ENCODE measurements around the gene DYNLRB2. TPM values are rescaled to one million over a fixed set of nuclear protein-coding genes. Genes with fewer than 3 reads are reported as not detected.
A peak's percentile ranks its signal among the peaks of the same experiment; 100 is the strongest.

Gene DYNLRB2
- total and polyA plus RNA-seq, 9 donors, result 0.32 to 1.0 (median 0.50) TPM

DNA sequence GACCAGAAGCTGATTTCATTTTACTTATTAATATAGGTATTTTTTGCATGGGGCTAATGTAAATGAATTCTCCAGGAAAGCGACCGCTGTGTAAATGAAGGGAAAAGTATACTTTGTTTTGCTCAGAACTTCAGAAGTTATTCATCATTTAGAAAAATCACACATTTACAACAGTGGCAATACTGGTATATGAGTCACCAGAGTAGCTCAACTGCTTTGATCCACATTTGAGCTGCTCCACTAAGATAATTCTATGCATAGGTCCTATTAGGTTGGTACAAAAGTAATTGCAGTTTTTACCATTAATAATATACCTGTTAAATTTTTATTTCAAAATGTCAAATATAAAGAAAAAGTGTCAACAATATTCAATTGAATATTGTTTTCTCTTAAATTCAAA lies 22.9 kb upstream of the DYNLRB2 start:
- H3K27me3 ChIP-seq (ENCODE audit: control insufficient read depth, insufficient read depth, low read length), result no peaks in the 10 kb centered on the region
- no CpG with 5 or more reads among the region's 2 CpGs for WGBS (ENCODE audit: insufficient coverage)
- no peaks in the 10 kb centered on the region for H3K36me3 ChIP-seq (ENCODE audit: control insufficient read depth, insufficient read depth, low read length)
- H3K4me1 ChIP-seq (ENCODE audit: control insufficient read depth, insufficient read depth, low read length), result no peaks in the 10 kb centered on the region
- no peak for DNase-seq
- H3K4me3 ChIP-seq (ENCODE audit: low read length), result no peak overlapping the region
- no peak overlapping the region for H3K27ac ChIP-seq (ENCODE audit: low read length)
- H3K9me3 ChIP-seq (replicated peaks; ENCODE audit: control insufficient read depth, low read depth, low read length), result no peaks in the 10 kb centered on the region

- Histone ChIP-seq H3K27ac (ENCODE audit: low read length) (no peak overlapping the region), H3K27me3 (ENCODE audit: control insufficient read depth, insufficient read depth, low read length) (no peaks in the 10 kb centered on the region), H3K9me3 (replicated peaks; ENCODE audit: control insufficient read depth, low read depth, low read length) (no peaks in the 10 kb centered on the region), H3K36me3 (ENCODE audit: control insufficient read depth, insufficient read depth, low read length) (no peaks in the 10 kb centered on the region), H3K4me1 (ENCODE audit: control insufficient read depth, insufficient read depth, low read length) (no peaks in the 10 kb centered on the region), H3K4me3 (ENCODE audit: low read length) (no peak overlapping the region)
- 37% methylated on average over 3 of the region's 7 CpGs for WGBS (ENCODE audit: insufficient coverage)
- no peak for DNase-seq
These were observed 22.4 kb upstream of the DYNLRB2 start for GRCh38 chr16:80518436-80518835.

- DNase-seq, result no peak
- H3K4me3 ChIP-seq (ENCODE audit: low read length), result no peak overlapping the region
- 48% methylated on average over 2 of the region's 3 CpGs for WGBS (ENCODE audit: insufficient coverage)
- H3K4me1 ChIP-seq (ENCODE audit: control insufficient read depth, insufficient read depth, low read length), result no peaks in the 10 kb centered on the region
- H3K36me3 ChIP-seq (ENCODE audit: control insufficient read depth, insufficient read depth, low read length), result no peaks in the 10 kb centered on the region
- H3K9me3 ChIP-seq (replicated peaks; ENCODE audit: control insufficient read depth, low read depth, low read length), result no peaks in the 10 kb centered on the region
- no peaks in the 10 kb centered on the region for H3K27me3 ChIP-seq (ENCODE audit: control insufficient read depth, insufficient read depth, low read length)
- no peak overlapping the region for H3K27ac ChIP-seq (ENCODE audit: low read length)
These were observed 21.6 kb upstream of the DYNLRB2 start for GRCh38 chr16:80519189-80519588.

DNA sequence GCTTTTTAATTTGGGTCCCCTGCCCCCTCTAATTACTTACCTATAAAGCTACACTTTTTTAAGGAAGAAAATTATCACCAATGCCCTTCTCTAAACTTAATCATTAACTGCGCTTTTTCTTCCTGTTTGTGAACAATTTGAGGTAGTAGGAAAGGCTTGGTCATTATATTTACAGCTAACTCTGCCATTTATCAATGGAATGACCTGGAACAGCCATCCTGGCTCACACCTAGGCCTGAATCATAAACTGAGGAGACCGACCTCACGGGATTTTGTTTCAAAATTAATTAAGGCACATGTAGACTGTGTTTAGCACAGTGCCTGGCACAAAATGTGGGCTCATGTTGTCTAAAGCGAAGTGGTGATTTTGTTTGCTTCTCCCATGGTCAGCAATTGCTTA lies 15.4 kb upstream of the DYNLRB2 start:
- no peaks in the 10 kb centered on the region for H3K4me1 ChIP-seq (ENCODE audit: control insufficient read depth, insufficient read depth, low read length)
- H3K27ac ChIP-seq (ENCODE audit: low read length), result no peak overlapping the region
- H3K9me3 ChIP-seq (replicated peaks; ENCODE audit: control insufficient read depth, low read depth, low read length), result no peaks in the 10 kb centered on the region
- no peaks in the 10 kb centered on the region for H3K36me3 ChIP-seq (ENCODE audit: control insufficient read depth, insufficient read depth, low read length)
- no CpG with 5 or more reads among the region's 4 CpGs for WGBS (ENCODE audit: insufficient coverage)
- no peak for DNase-seq
- H3K27me3 ChIP-seq (ENCODE audit: control insufficient read depth, insufficient read depth, low read length), result peaks cover 2% of the 10 kb centered on the region
- H3K4me3 ChIP-seq (ENCODE audit: low read length), result no peak overlapping the region

GRCh38 chr16:80526418-80527061 lies 14.3 kb upstream of the DYNLRB2 start:
- WGBS (ENCODE audit: insufficient coverage), result 67% methylated on average over 1 of the region's 6 CpGs

DNA sequence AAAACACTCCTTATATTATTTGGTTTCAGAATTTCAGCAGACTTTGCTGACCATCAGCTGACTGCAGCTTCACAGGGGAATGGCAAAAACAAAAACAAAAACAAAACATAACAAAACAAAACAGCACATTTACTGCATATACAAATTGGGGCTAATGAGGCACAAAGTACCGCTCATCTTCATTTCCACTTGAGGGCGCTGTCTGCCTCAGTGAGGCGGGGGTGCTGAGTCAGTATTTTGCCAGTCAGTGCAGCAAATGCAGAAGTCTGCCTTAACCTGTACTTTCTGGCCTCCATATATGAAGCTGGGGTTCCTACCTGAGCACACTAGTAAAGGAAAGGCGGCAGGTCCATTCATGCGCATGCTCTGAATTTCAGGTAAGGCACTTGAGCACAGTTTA lies 13.5 kb upstream of the DYNLRB2 start:
- Histone ChIP-seq H3K9me3 (replicated peaks; ENCODE audit: control insufficient read depth, low read depth, low read length) (no peaks in the 10 kb centered on the region), H3K4me3 (ENCODE audit: low read length) (no peak overlapping the region), H3K36me3 (ENCODE audit: control insufficient read depth, insufficient read depth, low read length) (no peaks in the 10 kb centered on the region), H3K27ac (ENCODE audit: low read length) (no peak overlapping the region), H3K4me1 (ENCODE audit: control insufficient read depth, insufficient read depth, low read length) (no peaks in the 10 kb centered on the region), H3K27me3 (ENCODE audit: control insufficient read depth, insufficient read depth, low read length) (peaks cover 2% of the 10 kb centered on the region)
- DNase-seq, result no peak
- WGBS (ENCODE audit: insufficient coverage), result 56% methylated on average over 2 of the region's 5 CpGs

More at GRCh38 chr16:80526418-80527061, 14.3 kb upstream of the DYNLRB2 start:
- H3K4me3 ChIP-seq (ENCODE audit: low read length), result no peak overlapping the region
- no peaks in the 10 kb centered on the region for H3K4me1 ChIP-seq (ENCODE audit: control insufficient read depth, insufficient read depth, low read length)
- no peak overlapping the region for H3K27ac ChIP-seq (ENCODE audit: low read length)
- no peaks in the 10 kb centered on the region for H3K36me3 ChIP-seq (ENCODE audit: control insufficient read depth, insufficient read depth, low read length)
- DNase-seq, result peak; percentile 71
- H3K27me3 ChIP-seq (ENCODE audit: control insufficient read depth, insufficient read depth, low read length), result peaks cover 2% of the 10 kb centered on the region
- H3K9me3 ChIP-seq (replicated peaks; ENCODE audit: control insufficient read depth, low read depth, low read length), result no peaks in the 10 kb centered on the region

GRCh38 chr16:80530479-80530878 lies 10.3 kb upstream of the DYNLRB2 start:
- Histone ChIP-seq H3K4me3 (ENCODE audit: low read length) (no peak overlapping the region), H3K4me1 (ENCODE audit: control insufficient read depth, insufficient read depth, low read length) (no peaks in the 10 kb centered on the region), H3K27me3 (ENCODE audit: control insufficient read depth, insufficient read depth, low read length) (peaks cover 8% of the 10 kb centered on the region), H3K27ac (ENCODE audit: low read length) (no peak overlapping the region), H3K36me3 (ENCODE audit: control insufficient read depth, insufficient read depth, low read length) (no peaks in the 10 kb centered on the region), H3K9me3 (replicated peaks; ENCODE audit: control insufficient read depth, low read depth, low read length) (no peaks in the 10 kb centered on the region)
- WGBS (ENCODE audit: insufficient coverage), result no CpG with 5 or more reads among the region's 4 CpGs
- no peak for DNase-seq

GRCh38 chr16:80536238-80536637 lies 4.6 kb upstream of the DYNLRB2 start:
- Histone ChIP-seq H3K4me1 (ENCODE audit: control insufficient read depth, insufficient read depth, low read length) (peaks cover 5% of the 10 kb centered on the region), H3K27ac (ENCODE audit: low read length) (no peak overlapping the region), H3K36me3 (ENCODE audit: control insufficient read depth, insufficient read depth, low read length) (no peaks in the 10 kb centered on the region), H3K9me3 (replicated peaks; ENCODE audit: control insufficient read depth, low read depth, low read length) (no peaks in the 10 kb centered on the region), H3K27me3 (ENCODE audit: control insufficient read depth, insufficient read depth, low read length) (peaks cover 11% of the 10 kb centered on the region), H3K4me3 (ENCODE audit: low read length) (no peak overlapping the region)
- no CpG with 5 or more reads among the region's 2 CpGs for WGBS (ENCODE audit: insufficient coverage)
- DNase-seq, result no peak

GRCh38 chr16:80541306-80541694 lies 507 bp downstream of the DYNLRB2 start:
- 4% methylated on average over 3 of the region's 6 CpGs for WGBS (ENCODE audit: insufficient coverage)

GRCh38 chr16:80543162-80543561 lies 2.4 kb downstream of the DYNLRB2 start:
- WGBS (ENCODE audit: insufficient coverage), result no CpG with 5 or more reads among the region's 2 CpGs
- no peak for DNase-seq
- Histone ChIP-seq H3K27me3 (ENCODE audit: control insufficient read depth, insufficient read depth, low read length) (peaks cover 2% of the 10 kb centered on the region), H3K4me1 (ENCODE audit: control insufficient read depth, insufficient read depth, low read length) (peaks cover 6% of the 10 kb centered on the region), H3K4me3 (ENCODE audit: low read length) (no peak overlapping the region), H3K9me3 (replicated peaks; ENCODE audit: control insufficient read depth, low read depth, low read length) (no peaks in the 10 kb centered on the region), H3K27ac (ENCODE audit: low read length) (no peak overlapping the region), H3K36me3 (ENCODE audit: control insufficient read depth, insufficient read depth, low read length) (no peaks in the 10 kb centered on the region)

More at GRCh38 chr16:80541306-80541694, 507 bp downstream of the DYNLRB2 start:
- Histone ChIP-seq H3K9me3 (replicated peaks; ENCODE audit: control insufficient read depth, low read depth, low read length) (no peaks in the 10 kb centered on the region), H3K27ac (ENCODE audit: low read length) (peak overlapping the region; percentile 45), H3K4me1 (ENCODE audit: control insufficient read depth, insufficient read depth, low read length) (peaks cover 6% of the 10 kb centered on the region), H3K36me3 (ENCODE audit: control insufficient read depth, insufficient read depth, low read length) (no peaks in the 10 kb centered on the region), H3K27me3 (ENCODE audit: control insufficient read depth, insufficient read depth, low read length) (peaks cover 5% of the 10 kb centered on the region), H3K4me3 (ENCODE audit: low read length) (peak overlapping the region; percentile 77)
- DNase-seq, result no peak

- Histone ChIP-seq H3K9me3 (replicated peaks; ENCODE audit: control insufficient read depth, low read depth, low read length) (no peaks in the 10 kb centered on the region), H3K36me3 (ENCODE audit: control insufficient read depth, insufficient read depth, low read length) (no peaks in the 10 kb centered on the region), H3K27ac (ENCODE audit: low read length) (no peak overlapping the region), H3K27me3 (ENCODE audit: control insufficient read depth, insufficient read depth, low read length) (peaks cover under 1% of the 10 kb centered on the region), H3K4me3 (ENCODE audit: low read length) (no peak overlapping the region), H3K4me1 (ENCODE audit: control insufficient read depth, insufficient read depth, low read length) (peaks cover 6% of the 10 kb centered on the region)
- DNase-seq, result no peak
- WGBS (ENCODE audit: insufficient coverage), result no CpG with 5 or more reads among the region's 6 CpGs
These were observed 3.5 kb downstream of the DYNLRB2 start for GRCh38 chr16:80544326-80544725.
